Measurements from ENCODE around the gene TMEM117.
"Not testable (repeated sequence)": the region's sequence is repeated elsewhere in the genome, so short reads cannot be mapped to it uniquely, and the experiment has no call there.

TMEM117 gene

DNA sequence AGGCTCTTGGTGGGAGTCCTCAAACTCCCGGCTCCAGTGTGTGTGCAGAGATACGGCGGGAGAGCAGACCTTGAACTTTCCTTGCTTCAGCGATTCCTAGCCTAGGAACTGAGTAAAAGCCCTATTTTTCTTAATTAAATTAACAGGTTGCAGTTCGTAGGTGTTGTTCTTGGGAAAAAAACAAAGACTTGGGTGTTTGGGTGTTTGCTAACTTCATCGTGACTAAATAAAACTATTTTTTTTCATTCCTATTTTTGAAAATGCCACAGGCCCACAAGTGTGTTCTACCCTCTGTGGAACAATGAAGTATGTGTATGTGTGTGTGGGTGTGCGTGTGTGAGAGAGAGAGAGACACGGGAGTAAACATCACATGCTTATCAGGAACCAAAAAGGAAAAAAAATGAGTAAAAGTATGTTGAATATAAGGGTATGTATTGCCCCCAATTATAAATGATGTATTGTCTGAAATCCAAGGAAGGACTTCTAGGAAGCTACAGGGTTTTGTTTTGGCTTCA lies 651 bp downstream of the TMEM117 start:
- DNase-seq (ENCODE audit: insufficient read length, low spot score) (no peak), FAIRE-seq (no peak)

DNA sequence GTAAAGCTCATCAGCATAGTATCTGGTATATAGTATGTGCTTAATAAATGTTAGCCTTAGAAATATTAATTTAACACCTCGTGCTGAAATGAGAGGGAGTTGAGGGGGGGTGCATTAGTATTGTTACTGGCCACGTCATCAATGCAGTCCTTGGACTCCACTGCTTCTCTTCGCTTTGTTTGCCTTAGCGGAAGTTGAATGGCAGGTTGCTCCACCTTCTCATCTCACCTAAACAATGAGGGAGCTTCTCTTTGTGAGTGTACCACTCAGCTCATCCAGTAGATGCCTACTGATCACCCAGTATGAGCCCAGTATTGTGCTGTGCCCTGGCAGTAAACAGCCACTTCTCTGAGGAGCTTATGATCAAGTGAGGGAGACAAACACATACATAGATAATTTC lies 4.5 kb downstream of the TMEM117 start:
- FAIRE-seq (no peak), DNase-seq (ENCODE audit: insufficient read length, low spot score) (no peak)

DNA sequence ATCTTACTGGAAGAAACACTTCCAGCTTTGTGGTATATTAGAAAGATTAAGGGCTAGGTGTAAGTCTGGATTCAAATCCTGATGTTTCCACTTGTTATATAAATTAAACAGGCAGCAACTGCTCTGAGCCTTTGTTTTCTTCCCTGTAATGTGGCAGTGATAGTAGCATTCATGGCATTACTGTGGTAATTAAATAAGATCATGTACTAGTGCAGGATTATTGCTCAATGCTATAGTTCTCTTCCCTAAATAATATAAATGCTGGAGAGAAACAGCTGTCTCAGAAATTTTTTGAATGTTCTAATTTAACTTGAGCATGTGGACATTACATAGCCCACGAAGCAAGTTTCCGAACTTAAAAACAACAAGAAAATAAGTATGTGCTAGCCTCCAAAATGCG lies 5.4 kb downstream of the TMEM117 start:
- no peak for DNase-seq (ENCODE audit: insufficient read length, low spot score)
- FAIRE-seq, result no peak

- DNase-seq (ENCODE audit: insufficient read length, low spot score), result no peak
- no peak for FAIRE-seq
Observed at GRCh38 chr12:43842259-43842658, 6.4 kb downstream of the TMEM117 start.

- not testable (repeated sequence) for FAIRE-seq; DNase-seq (ENCODE audit: insufficient read length, low spot score)
Observed at GRCh38 chr12:43847425-43848225, 11.7 kb downstream of the TMEM117 start.

- FAIRE-seq (no peak), DNase-seq (ENCODE audit: insufficient read length, low spot score) (no peak)
Observed at GRCh38 chr12:43848226-43848507, 12.3 kb downstream of the TMEM117 start.

DNA sequence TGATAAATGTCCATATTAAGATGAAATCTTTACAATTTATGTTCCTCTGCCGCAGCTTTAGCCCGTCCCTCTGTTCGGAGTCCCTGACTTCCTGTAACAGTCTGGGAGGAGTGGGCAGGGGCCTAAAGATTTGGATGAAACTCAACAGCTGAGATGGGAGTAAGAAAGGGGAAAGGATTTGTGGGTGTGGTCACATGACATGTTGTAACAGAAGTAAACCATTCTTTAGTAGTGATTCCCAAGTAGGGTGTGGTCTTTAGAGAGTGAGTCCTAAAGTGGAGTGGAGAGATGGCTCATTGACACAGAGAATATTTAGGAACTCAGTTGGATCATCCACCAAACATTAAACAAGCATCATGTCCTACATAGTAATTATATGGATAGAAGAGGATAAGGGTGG lies 12.9 kb downstream of the TMEM117 start:
- no peak for DNase-seq (ENCODE audit: insufficient read length, low spot score)
- FAIRE-seq, result no peak

DNA sequence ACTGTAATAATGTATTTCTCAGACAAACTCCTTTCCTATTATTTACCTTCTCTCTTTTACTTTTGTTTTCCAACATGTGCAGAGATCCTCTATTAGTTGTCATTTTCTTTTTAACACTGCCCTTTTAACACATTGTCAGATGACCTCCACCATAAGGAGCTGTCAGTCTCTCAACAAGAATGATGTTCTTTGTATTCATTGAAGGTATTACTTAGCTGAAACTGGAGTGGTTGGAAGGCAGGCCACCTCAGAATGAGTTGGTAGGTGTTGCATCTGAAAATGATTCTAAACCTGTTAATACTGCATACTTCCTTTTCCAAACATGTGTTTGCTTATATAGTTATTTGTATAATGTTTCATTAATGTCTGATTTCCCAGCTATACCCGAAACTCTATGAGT lies 16.9 kb downstream of the TMEM117 start:
- FAIRE-seq (no peak), DNase-seq (ENCODE audit: insufficient read length, low spot score) (no peak)

- FAIRE-seq, result no peak
- DNase-seq (ENCODE audit: insufficient read length, low spot score), result no peak
Observed at GRCh38 chr12:43856972-43857371, 21.1 kb downstream of the TMEM117 start.

DNA sequence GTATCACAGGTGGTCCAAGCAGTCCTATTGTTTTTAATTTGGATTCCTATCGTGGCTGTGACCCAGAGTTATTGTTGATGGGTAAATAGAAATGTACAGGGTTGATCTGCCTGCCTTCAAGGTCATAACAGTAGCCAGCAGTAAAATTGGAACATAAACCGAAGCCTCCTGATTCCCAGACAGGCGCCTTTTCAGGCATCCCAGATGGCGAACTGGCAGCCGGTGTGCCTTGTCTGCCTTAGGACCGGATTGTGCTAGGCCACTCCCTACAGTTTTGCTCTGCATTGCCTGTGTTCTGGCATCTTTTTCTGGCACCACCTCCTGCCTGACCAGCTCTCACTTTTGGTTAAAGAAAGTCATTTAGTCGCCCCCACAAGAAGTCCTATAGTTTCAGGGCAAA lies 22.2 kb downstream of the TMEM117 start:
- no peak for FAIRE-seq
- DNase-seq (ENCODE audit: insufficient read length, low spot score), result no peak

DNA sequence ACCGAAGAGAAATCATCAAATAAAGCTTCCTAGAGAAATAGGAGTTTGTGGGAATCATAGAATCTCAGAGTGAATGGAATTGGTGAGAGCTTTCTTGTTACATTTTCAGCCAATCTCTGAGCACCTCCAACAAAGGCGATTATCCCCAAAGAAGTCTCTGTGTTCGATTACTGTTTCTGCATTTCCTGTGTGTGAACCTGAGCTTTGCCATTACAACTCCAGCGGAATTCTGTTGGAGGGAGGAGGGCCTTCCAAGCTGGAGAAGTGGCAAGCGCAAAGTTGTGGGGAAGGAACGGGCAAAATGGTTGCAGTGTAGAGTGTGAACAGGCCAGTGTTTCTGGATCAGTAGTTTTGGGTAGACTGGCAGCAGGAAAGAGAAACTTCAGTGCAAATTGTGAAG lies 23.1 kb downstream of the TMEM117 start:
- no peak for FAIRE-seq
- no peak for DNase-seq (ENCODE audit: insufficient read length, low spot score)

DNA sequence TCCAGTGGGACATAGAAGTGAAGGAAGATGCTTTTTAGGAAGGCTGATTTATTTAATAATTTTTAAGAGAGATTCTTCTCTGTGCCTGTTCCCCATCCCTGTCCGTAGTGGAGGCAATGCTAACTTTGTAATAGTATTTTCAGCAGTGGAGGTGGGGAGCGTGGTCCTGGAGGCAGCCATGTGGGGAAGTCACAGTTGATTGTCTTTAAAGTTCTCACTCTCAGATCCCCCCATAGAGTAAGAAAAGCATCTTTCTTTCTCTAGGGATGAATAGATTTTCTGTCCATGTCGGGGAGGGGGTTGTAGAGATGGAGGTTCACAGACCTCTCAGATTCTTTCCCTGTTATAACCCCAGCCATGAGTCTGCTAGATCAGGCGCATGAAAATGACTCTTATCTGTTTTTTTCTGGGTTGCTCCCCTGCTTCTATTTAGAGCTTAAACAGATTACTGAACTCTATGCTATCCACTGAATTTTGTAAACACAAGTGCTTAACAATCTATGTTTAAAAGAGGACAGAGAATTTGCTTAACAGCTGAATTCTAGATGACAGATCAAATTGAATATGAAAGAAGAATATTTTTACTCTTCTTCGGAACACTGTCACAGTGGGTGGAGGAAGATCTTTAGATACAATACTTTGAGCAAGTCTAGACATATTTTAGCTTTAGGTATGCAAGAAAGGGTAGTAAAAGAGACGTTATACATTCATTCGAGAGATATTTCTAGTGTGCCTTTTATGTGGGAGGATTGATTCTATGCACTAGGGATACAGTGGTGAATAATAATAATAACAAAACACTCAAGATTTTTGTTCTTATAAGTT lies 25.3 kb downstream of the TMEM117 start:
- DNase-seq (ENCODE audit: insufficient read length, low spot score), result no peak
- no peak for FAIRE-seq

- FAIRE-seq, result no peak
- DNase-seq (ENCODE audit: insufficient read length, low spot score), result no peak
Observed at GRCh38 chr12:43861840-43862150, 25.9 kb downstream of the TMEM117 start.

DNA sequence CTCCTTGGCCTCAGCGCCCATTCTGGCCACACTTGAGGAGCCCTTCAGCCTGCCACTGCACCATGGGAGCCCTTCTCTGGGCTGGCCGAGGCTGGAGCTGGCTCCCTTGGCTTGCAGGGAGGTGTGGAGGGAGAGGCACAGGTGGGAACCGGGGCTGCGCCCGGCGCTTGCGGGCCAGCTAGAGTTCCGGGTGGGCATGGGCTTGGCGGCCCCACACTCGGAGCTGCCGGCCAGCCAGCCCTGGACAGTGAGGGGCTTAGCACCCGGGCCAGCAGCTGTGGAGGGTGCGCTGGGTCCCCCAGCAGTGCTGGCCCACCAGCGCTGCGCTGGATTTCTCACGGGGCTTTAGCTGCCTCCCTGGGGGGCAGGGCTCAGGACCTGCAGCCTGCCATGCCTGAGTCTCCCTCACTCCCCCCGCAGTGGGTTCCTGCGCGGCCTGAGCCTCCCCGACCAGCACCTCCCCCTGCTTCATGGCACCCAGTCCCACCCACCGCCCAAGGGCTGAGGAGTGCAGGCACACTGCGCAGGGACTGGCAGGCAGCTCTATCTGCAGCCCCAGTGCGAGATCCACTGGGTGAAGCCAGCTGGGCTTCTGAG lies 28.0 kb downstream of the TMEM117 start:
- FAIRE-seq (no peak), DNase-seq (ENCODE audit: insufficient read length, low spot score) (no peak)

DNA sequence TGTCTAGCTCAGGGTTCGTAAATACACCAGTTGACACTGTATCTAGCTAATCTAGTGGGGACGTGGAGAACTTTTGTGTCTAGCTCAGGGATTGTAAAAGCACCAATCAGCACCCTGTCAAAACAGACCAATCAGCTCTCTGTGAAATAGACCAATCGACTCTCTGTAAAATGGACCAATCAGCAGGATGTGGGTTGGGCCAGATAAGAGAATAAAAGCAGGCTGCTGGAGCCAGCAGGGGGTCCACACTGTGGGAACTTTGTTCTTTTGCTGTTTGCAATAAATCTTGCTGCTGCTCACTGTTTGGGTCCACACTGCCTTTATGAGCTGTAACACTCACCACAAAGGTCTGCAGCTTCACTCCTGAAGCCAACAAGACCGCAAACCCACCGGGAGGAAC lies 28.7 kb downstream of the TMEM117 start:
- not testable (repeated sequence) for FAIRE-seq

DNA sequence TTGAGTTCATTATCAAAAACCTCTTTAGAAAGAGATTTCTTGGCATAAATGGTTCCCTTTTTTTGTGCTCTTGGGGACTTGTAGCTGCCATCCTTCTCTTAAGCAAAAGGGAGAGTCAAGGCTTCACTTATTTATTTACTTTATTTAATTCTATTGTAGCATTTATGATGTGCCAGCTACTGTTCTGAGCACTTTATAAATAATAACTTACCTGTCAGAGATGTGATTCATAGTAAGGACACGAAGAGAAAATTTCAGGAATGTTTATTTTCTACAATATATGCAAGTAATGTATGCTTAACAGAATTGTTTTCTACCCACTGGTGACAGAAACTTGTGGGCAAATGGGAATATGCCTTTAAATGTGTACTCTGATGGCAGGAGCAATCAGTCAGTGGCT lies 33.3 kb downstream of the TMEM117 start:
- DNase-seq (ENCODE audit: insufficient read length, low spot score) (no peak), FAIRE-seq (no peak)

More for the DNA sequence above, 28.7 kb downstream of the TMEM117 start:
- not testable (repeated sequence) for DNase-seq (ENCODE audit: insufficient read length, low spot score)

DNA sequence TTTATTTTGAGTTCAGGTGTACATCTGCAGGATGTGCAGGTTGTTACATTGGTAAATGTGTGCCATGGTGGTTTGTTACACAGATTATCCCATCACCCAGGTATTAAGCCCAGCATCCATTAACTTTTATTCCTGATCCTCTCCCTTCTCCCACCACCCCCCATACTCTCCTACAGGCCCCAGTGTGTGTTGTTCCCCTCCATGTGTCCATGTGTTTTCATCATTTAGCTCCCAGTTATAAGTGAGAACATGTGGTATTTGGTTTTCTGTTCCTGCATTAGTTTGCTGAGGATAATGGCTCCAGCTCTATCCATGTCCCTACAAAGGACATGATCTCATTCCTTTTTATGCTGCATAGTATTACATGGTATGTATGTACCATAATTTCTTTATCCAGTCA lies 33.9 kb downstream of the TMEM117 start:
- DNase-seq (ENCODE audit: insufficient read length, low spot score); FAIRE-seq: not testable (repeated sequence)

DNA sequence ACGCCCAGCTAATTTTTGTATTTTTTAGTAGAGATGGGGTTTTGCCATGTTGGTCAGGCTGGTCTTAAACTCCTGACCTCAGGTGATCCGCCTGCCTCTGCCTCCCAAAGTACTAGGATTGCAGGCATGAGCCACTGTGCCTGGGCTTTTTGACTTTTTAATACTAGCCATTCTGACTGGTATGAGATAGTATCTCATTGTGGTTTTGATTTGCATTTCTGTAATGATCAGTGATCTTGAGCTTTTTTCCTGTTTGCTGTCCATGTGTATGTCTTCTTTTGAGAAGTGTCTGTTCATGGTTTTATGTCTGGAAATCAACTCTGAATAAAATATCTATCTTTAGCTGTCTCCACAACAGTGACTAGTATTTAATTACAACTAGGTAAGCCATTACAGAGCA lies 35.4 kb downstream of the TMEM117 start:
- not testable (repeated sequence) for DNase-seq (ENCODE audit: insufficient read length, low spot score); FAIRE-seq

- DNase-seq (ENCODE audit: insufficient read length, low spot score), result no peak
- FAIRE-seq, result no peak
Observed at GRCh38 chr12:43872396-43872795, 36.5 kb downstream of the TMEM117 start.

DNA sequence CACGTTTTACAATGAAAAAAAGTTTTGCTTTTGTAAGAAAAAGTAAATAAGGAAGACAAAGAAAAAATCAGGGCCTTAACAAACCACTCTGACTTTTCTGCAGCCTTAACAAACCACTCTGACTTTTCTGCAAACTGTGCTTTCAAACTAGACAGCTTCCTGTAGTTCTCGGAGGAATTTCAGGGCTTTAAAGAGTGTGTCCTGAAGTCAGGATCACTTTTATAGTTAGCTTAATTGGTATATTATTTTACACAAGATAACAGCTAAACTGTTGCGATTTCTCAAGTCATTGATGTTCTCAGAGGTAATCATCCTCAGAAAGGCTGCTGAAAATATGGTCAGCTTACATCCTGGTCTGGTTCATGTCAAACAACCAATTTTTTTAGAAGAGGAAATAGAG lies 42.2 kb downstream of the TMEM117 start:
- DNase-seq (ENCODE audit: insufficient read length, low spot score) (no peak), FAIRE-seq (no peak)

- no peak for FAIRE-seq
Observed at GRCh38 chr12:43880547-43880946, 44.7 kb downstream of the TMEM117 start.

More at GRCh38 chr12:43880547-43880946, 44.7 kb downstream of the TMEM117 start:
- no peak for DNase-seq (ENCODE audit: insufficient read length, low spot score)
